DMS53 treated with DMSO at 0.1 percent for 48 hours (cell line): Measurements from ENCODE around the gene KRTAP10-7.
"Not testable (repeated sequence)": the region's sequence is repeated elsewhere in the genome, so short reads cannot be mapped to it uniquely, and the experiment has no call there.

ENCODE experiments used
- DNase-seq: peaks from one replicate; lab custom pipeline; 2025; ENCODE audit not compliant: unreplicated experiment; lab: John Stamatoyannopoulos, UW

The KRTAP10-7 gene

GRCh38 chr21:44589586-44590305, 10.7 kb upstream of the KRTAP10-7 start:
- DNase-seq = no peak

- DNase-seq = no peak
Observed at GRCh38 chr21:44590311-44590721, 10.1 kb upstream of the KRTAP10-7 start.

DNA sequence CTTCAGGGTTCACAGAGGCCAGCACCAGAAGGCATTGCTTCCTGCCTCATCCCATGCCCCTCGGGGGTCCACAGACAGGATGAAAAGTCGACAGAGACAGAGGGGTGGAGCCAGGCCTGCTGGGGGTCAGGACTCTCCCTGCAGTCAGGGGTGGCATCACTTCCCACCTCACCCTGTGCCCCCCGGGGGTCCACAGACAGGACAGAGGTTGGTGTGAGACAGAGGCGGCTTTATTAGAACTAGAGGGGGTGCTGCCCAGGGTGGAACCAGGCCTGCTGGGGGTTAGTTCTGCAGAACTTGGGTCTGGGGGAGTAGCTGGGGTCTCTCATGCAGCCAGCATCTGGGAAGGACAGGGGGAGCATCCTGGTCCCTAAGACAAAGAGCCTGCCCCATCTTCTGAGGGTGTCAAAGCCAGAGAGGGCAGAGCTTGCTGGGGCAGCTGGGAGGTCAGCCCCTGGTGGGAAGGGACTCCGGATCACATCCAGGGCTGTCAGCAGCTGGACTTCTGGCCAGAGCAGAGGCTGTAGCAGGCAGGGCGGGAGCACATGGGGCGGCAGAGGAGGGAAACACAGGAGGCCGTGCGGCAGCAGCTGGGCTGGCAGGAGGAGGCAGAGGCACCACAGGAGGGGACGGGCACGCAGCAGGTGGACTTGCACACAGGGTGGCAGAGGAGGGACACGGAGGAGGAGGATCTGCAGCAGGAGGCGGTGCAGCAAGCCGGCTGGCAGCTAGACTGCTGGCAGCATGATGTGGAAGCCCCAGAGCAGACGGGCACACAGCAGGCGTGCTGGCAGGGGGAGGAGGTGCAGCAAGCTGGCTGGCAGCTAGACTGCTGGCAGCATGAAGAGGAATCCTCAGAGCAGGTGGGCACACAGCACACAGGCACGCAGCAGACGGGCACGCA, 9.2 kb upstream of the KRTAP10-7 start:
- DNase-seq = not testable (repeated sequence)

DNA sequence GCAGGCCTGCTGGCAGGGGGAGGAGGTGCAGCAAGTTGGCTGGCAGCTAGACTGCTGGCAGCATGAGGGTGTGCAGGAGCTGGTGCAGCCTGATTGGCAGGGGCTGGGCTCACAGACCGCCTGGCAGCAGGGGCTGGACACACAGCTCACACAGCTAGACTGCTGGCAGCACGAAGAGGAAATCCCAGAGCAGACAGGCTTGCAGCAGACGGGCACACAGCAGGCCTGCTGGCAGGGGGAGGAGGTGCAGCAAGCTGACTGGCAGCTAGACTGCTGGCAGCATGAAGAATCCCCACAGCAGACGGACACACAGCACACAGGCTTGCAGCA, 8.6 kb upstream of the KRTAP10-7 start:
- not testable (repeated sequence) for DNase-seq

GRCh38 chr21:44592446-44593311, 7.7 kb upstream of the KRTAP10-7 start, which contains the start of gene KRTAP10-6:
TSS of gene KRTAP10-6 (minus strand) at chr21:44592505. CDS start at chr21:44592484, 21 bp downstream.
- DNase-seq = no peak

DNA sequence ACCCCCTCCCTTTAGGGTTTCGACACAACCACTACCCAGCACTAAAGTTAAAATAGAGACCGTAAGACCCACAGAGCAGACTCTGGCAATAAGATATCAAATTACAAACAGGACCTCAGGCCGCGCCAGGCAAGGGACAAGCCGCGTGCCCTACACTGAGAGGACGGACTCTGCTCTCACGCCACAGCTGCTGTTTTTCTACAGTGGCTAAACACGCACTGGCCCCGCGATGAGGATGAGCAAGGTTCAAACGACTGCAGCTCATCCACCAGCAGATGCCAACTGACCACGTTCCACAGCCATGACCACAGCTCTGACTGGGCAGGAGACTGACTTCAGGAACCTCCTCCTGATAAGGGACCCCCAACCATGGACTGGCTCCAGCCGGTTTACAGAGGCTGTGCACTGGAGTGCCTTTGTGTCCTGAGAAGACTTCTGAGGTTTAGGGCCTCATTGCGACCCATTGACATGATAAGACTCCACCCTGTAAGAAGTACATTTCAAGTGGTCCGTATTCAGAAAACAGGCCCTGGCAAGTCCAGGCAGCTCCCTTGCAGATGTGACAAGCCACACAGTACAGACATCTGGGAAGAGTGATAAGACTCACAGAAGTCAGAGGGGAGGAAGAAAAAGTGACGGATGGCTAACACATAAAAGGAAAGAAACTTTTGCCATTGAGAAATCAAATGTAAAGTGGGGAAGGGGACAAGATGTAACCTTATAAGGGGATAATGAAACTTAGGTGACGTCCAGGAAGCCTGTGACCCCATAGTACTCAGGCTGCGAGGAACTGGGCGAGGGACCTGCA, 6.6 kb upstream of the KRTAP10-7 start:
- DNase-seq = no peak

DNA sequence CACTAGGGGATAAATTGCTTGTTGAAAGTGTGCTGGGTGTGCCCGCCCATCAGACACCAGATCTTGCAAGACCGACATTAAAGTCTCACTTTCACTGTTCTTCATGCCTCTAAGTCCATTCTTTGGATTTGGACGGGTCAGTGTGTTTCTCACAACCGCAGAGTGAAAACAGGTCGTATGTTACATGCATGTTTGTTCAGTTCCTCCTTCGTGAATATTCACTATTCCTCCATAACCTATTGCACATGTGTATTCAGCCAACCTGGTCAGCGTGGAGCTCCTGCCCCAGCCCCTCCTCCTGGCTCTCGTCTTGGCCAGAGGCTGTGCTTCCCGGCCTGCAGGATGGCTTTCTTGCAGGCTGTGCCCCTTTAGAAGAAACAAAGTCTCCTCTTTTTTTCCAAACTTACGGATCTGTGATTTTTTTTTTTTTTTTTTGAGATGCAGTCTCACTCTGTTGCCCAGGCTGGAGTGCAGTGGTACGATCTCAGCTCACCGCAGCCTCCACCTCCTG, 5.9 kb upstream of the KRTAP10-7 start:
- no peak for DNase-seq

DNA sequence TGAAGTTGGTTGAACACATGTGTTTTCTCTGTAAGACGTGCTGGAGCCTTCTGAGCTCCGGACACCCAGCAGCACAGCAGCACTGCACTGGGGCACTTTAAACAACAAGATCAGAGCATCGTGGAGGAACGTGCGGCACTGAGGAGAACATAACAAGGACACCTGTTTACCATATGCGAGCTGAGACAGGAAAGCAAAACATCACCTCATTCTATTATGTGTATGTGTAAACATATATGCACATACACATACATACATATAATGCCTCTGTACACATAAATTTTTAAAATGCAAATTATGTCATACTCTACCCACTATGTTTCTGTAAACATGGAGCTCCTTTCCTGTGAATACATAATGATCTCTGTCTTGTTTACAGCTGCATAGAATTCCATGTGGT, 4.9 kb upstream of the KRTAP10-7 start:
- DNase-seq = no peak

- DNase-seq = no peak
Observed at GRCh38 chr21:44596068-44596725, 4.2 kb upstream of the KRTAP10-7 start.

DNA sequence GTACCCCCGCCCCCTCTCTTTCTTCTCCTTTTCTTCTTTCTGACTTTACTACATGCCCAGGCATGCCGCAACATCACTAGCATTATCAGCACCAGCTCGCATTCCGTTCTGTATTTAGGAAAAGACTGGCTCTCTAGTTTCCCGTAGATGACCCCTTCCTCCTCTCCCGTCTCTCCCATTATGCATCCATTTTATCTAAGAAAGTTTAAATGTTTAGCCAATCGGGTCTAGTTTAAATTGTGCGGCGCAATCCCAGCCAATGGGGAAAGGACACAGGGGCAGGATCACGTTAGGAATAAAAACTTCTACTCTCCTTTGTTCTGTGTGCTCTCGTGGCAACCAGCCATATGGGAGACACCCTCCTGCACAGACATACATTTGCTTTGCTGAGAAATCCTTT, 2.3 kb upstream of the KRTAP10-7 start:
- DNase-seq = no peak

- DNase-seq = no peak
Observed at GRCh38 chr21:44599264-44600029, 950 bp upstream of the KRTAP10-7 start.

DNA sequence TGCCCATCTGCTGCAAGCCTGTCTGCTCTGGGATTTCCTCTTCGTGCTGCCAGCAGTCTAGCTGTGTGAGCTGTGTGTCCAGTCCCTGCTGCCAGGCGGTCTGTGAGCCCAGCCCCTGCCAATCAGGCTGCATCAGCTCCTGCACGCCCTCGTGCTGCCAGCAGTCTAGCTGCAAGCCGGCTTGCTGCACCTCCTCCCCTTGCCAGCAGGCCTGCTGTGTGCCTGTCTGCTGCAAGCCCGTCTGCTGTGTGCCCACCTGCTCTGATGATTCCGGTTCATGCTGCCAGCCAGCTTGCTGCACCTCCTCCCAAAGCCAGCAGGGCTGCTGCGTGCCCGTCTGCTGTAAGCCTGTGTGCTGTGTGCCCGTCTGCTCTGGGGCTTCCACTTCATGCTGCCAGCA, 694 bp downstream of the KRTAP10-7 start:
- DNase-seq = not testable (repeated sequence)

- DNase-seq = no peak
Observed at GRCh38 chr21:44601596-44602462, 1.4 kb downstream of the KRTAP10-7 start.

GRCh38 chr21:44602463-44602850, 2.1 kb downstream of the KRTAP10-7 start:
- no peak for DNase-seq

GRCh38 chr21:44603109-44603875, 2.9 kb downstream of the KRTAP10-7 start:
- no peak for DNase-seq

- no peak for DNase-seq
Observed at GRCh38 chr21:44603911-44604310, 3.5 kb downstream of the KRTAP10-7 start.

DNA sequence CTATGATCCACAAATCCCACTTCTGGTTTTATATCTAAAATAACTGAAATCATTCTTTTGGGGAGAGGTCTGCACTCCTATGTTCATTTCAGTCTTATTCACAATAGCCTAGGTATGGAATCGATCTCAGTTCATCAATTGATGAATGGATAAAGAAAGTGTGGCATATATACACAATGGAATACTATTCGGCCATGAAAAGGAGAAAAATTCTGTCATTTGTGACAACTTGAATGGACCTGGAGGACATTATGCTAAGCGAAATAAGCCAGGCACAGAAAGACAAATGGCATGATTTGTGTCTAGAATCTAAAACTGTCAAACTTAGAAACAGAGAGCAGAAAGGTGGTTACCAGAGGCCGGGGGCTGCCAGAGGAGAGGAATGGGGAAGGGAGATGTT, 6.1 kb downstream of the KRTAP10-7 start:
- no peak for DNase-seq
